K562 (cell line): Measurements from ENCODE around the gene GNRHR.

Source experiments
- EGR1 ChIP-seq: fragments of 450-650 bp; conservative IDR thresholded peaks from 2 replicates; pipeline ENCODE4 v1.6.1; 2017; ENCODE audit warnings: mild to moderate bottlenecking
- ZBED1 ChIP-seq: IDR thresholded peaks from 2 replicates; pipeline ENCODE4 v1.6.1; 2014
- TF ChIP-seq, protein P1 (sequence below): sonication (generic); formaldehyde crosslinking; IDR thresholded peaks from 2 replicates; pipeline ENCODE4 v1.8.1; 2023; ENCODE audit warnings: mild to moderate bottlenecking, missing genetic modification reagents

- TF ChIP-seq, protein P1, sequence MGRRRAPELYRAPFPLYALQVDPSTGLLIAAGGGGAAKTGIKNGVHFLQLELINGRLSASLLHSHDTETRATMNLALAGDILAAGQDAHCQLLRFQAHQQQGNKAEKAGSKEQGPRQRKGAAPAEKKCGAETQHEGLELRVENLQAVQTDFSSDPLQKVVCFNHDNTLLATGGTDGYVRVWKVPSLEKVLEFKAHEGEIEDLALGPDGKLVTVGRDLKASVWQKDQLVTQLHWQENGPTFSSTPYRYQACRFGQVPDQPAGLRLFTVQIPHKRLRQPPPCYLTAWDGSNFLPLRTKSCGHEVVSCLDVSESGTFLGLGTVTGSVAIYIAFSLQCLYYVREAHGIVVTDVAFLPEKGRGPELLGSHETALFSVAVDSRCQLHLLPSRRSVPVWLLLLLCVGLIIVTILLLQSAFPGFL: no peak
- TF ChIP-seq EGR1 (no peak), ZBED1 (no peak)
Observed at GRCh38 chr4:67704843-67705242, 49.3 kb downstream of the GNRHR start.
